ENCODE measurements around the gene HERC4. TPM values are rescaled to one million over a fixed set of nuclear protein-coding genes. Genes with fewer than 3 reads are reported as not detected.
"Not testable (repeated sequence)": the region's sequence is repeated elsewhere in the genome, so short reads cannot be mapped to it uniquely, and the experiment has no call there.

Gene HERC4
- total RNA-seq, 1 experiment from 2014 or later: 39.4 TPM

- no peak for TF ChIP-seq USF1 (CRISPR knock-in tag; IDR thresholded peaks at IDR 0.05)
- TF ChIP-seq JAZF1 (CRISPR knock-in tag; IDR thresholded peaks at IDR 0.05): no peak
- TF ChIP-seq SMAD4 (CRISPR knock-in tag; IDR thresholded peaks at IDR 0.05): no peak
- no peak for TF ChIP-seq MYBL2 (CRISPR knock-in tag; IDR thresholded peaks at IDR 0.05)
- no peak for TF ChIP-seq FOXP4 (CRISPR knock-in tag; IDR thresholded peaks at IDR 0.05)
- TF ChIP-seq ZNF425 (CRISPR knock-in tag; conservative IDR thresholded peaks at IDR 0.05): no peak
- no peak for TF ChIP-seq ATF3 (CRISPR knock-in tag; conservative IDR thresholded peaks at IDR 0.05)
- TF ChIP-seq ATF2 (CRISPR knock-in tag; IDR thresholded peaks at IDR 0.05; ENCODE audit: borderline replicate concordance, low read depth): no peak
- no peak for TF ChIP-seq EMX1 (CRISPR knock-in tag; IDR thresholded peaks at IDR 0.05)
- no peak for TF ChIP-seq ETV6 (CRISPR knock-in tag; IDR thresholded peaks at IDR 0.05)
Measured at GRCh38 chr10:67990093-67990492, 85.0 kb downstream of the HERC4 start (continued).

GRCh38 chr10:67988606-67989005 is 86.5 kb downstream of the HERC4 start:
- DNase-seq (ENCODE audit: low spot score) (no peak), ATAC-seq (no peak)
- Mint-ChIP-seq H3K27me3 (ENCODE audit: low read depth) (no peaks in the 10 kb centered on the region), H3K27ac (no peak overlapping the region), H3K9me3 (0 out of 2 replicates have a peak, but pooled peaks cover 3% of the 10 kb centered on the region), H3K4me1 (no peaks in the 10 kb centered on the region), H3K36me3 (peaks cover 25% of the 10 kb centered on the region), H3K4me3 (no peak overlapping the region)
- TF ChIP-seq ESRRA (CRISPR knock-in tag; IDR thresholded peaks at IDR 0.05; ENCODE audit: borderline replicate concordance): no peak
- TF ChIP-seq ZNF317 (CRISPR knock-in tag; IDR thresholded peaks at IDR 0.05; ENCODE audit: borderline replicate concordance, low read depth): no peak
- no peak for TF ChIP-seq PRDM15 (CRISPR knock-in tag; IDR thresholded peaks at IDR 0.05)
- no peak for TF ChIP-seq JAZF1 (CRISPR knock-in tag; IDR thresholded peaks at IDR 0.05)
- no peak for TF ChIP-seq MXD4 (CRISPR knock-in tag; IDR thresholded peaks at IDR 0.05; ENCODE audit: borderline replicate concordance)
- TF ChIP-seq TCF7 (CRISPR knock-in tag; IDR thresholded peaks at IDR 0.05; ENCODE audit: low read depth): no peak
- no peak for TF ChIP-seq MAX (CRISPR knock-in tag; IDR thresholded peaks at IDR 0.05)
- POLR2A ChIA-PET: no interaction called here
- CTCF ChIA-PET: interaction anchor here (0.6 kb wide), 1 partner anchor 359 kb away, joined by 3 read pairs; no protein-coding TSS in a partner anchor

- peaks cover 30% of the 10 kb centered on the region for H3K36me3 Mint-ChIP-seq
- H3K4me3 Mint-ChIP-seq; H3K27me3 Mint-ChIP-seq (ENCODE audit: low read depth); H3K27ac Mint-ChIP-seq; H3K9me3 Mint-ChIP-seq; H3K4me1 Mint-ChIP-seq; ATAC-seq; DNase-seq (ENCODE audit: low spot score); POLR2A ChIA-PET: not testable (repeated sequence)
- CTCF ChIA-PET: interaction anchor here (1.1 kb wide), 1 partner anchor 127 kb away, joined by 3 read pairs; no protein-coding TSS in a partner anchor
Measured at GRCh38 chr10:67982603-67983002, 92.5 kb downstream of the HERC4 start.

Measured in WTC11 (cell line).